ENCODE data around the gene PCMT1. TPM values are rescaled to one million over a fixed set of nuclear protein-coding genes. Genes with fewer than 3 reads are reported as not detected.

PCMT1 gene
- total and polyA plus RNA-seq, 4 donors = 48.4 to 72.1 (median 53.9) TPM

DNA sequence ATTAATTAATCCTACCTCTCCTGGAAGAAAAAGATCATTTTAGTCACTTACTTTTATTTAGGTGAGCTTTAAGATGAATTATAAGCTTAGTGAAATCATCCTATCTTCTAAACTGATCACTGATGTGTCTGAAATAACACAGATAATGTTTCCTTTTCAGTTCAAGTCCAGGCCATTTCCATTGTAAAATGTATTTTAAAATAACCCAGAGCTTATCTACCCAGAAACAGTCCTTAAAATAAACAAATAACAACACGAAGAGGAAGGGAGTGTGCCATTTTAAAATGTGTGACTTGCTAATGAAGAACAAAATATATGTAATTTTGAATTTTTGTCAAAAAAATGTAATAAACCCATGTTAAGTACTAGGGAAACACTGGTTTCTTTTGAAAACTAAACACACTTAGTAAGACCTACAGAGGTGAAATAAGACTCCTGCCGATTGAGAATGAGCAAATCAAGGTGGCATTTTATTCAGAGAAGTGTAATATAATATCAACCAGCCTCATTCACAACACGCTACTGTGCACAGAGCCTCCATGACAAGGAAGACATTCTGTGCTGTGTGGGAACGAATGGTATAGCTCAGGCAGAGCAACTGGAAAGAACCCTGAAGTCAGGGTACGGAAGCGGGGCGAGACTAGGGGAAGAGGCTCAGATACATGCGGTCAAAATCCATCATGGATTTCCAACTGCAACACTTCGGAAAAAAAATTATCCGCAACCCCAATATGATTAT is 106.9 kb downstream of the PCMT1 start:
- ATAC-seq (ENCODE audit: low FRiP score) = no peak
- 92 to 94% methylated on average over 10 of the region's 10 CpGs for WGBS, 2 donors
- no peak overlapping the region for H3K27ac ChIP-seq (ENCODE audit: low read depth in 1 of 2, low read length in 2 of 2)
- intact Hi-C loops (cut with DNase I) = no loop called here
- H3K4me3 ChIP-seq (ENCODE audit: low read length in 2 of 2) = no peak overlapping the region
- H3K4me1 ChIP-seq (ENCODE audit: control insufficient read depth in 1 of 2, insufficient read depth in 2 of 2, low read length in 2 of 2) = no peaks in the 10 kb centered on the region
- no peaks in the 10 kb centered on the region for H3K27me3 ChIP-seq (ENCODE audit: control insufficient read depth in 1 of 2, insufficient read depth in 2 of 2, low read length in 1 of 2)
- no peaks in the 10 kb centered on the region for H3K9me3 ChIP-seq (ENCODE audit: control insufficient read depth, low read length)
- no peak for DNase-seq
- no peaks in the 10 kb centered on the region for H3K36me3 ChIP-seq (ENCODE audit: control insufficient read depth in 1 of 2, insufficient read depth in 2 of 2, low read length in 1 of 2)

DNA sequence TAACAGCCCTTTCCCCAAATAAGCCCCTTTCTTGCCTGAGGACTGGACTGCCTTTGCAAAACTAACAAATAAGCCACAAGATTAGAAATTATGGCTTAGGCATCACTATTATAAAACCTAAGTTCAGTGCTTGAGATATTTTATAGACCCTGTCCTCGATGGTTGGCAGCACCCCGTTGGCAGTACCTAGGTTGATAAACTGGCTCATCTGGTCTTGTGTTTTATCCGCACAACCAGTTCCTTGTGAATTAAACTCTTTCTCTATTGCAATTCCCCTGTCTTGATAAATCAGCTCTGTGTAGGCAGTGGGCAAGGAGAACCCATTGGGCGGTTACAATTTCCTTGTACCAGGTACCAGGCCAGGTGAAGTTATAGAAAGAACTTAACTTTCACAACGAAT is 108.0 kb downstream of the PCMT1 start:
- no peak overlapping the region for H3K4me3 ChIP-seq (ENCODE audit: low read length in 2 of 2)
- ATAC-seq (ENCODE audit: low FRiP score) = no peak
- H3K4me1 ChIP-seq (ENCODE audit: control insufficient read depth in 1 of 2, insufficient read depth in 2 of 2, low read length in 2 of 2) = no peaks in the 10 kb centered on the region
- no peaks in the 10 kb centered on the region for H3K27me3 ChIP-seq (ENCODE audit: control insufficient read depth in 1 of 2, insufficient read depth in 2 of 2, low read length in 1 of 2)
- intact Hi-C loops (cut with DNase I) = no loop called here
- H3K27ac ChIP-seq (ENCODE audit: low read depth in 1 of 2, low read length in 2 of 2) = no peak overlapping the region
- H3K9me3 ChIP-seq (ENCODE audit: control insufficient read depth, low read length) = no peaks in the 10 kb centered on the region
- WGBS, 2 donors = 97% methylated on average over 5 of the region's 5 CpGs
- DNase-seq = no peak
- no peaks in the 10 kb centered on the region for H3K36me3 ChIP-seq (ENCODE audit: control insufficient read depth in 1 of 2, insufficient read depth in 2 of 2, low read length in 1 of 2)

DNA sequence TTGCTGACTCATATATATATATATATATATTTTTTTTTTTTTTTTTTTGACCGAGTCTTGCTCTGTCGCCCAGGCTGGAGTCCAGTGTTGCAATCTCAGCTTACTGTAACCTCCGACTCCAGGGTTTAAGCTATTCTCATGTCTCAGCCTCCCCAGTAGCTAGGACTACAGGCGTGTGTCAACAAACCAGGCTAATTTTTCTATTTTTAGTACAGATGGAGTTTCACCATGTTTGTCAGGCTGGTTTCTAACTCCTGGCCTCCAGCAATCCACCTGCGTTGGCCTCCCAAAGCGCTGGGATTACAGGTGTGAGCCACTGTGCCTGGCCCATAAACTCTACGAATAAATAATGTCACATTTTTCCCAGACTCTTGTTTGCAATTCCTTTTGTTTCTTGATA is 109.8 kb downstream of the PCMT1 start:
- ATAC-seq (ENCODE audit: low FRiP score) = no peak
- Histone ChIP-seq H3K27ac (ENCODE audit: low read depth in 1 of 2, low read length in 2 of 2) (no peak overlapping the region), H3K27me3 (ENCODE audit: control insufficient read depth in 1 of 2, insufficient read depth in 2 of 2, low read length in 1 of 2) (no peaks in the 10 kb centered on the region), H3K36me3 (ENCODE audit: control insufficient read depth in 1 of 2, insufficient read depth in 2 of 2, low read length in 1 of 2) (no peaks in the 10 kb centered on the region), H3K9me3 (ENCODE audit: control insufficient read depth, low read length) (no peaks in the 10 kb centered on the region), H3K4me1 (ENCODE audit: control insufficient read depth in 1 of 2, insufficient read depth in 2 of 2, low read length in 2 of 2) (no peaks in the 10 kb centered on the region), H3K4me3 (ENCODE audit: low read length in 2 of 2) (no peak overlapping the region)
- no peak for DNase-seq
- intact Hi-C loops (cut with DNase I) = no loop called here
- WGBS, 2 donors = 88 to 97% methylated on average over 7 of the region's 7 CpGs

DNA sequence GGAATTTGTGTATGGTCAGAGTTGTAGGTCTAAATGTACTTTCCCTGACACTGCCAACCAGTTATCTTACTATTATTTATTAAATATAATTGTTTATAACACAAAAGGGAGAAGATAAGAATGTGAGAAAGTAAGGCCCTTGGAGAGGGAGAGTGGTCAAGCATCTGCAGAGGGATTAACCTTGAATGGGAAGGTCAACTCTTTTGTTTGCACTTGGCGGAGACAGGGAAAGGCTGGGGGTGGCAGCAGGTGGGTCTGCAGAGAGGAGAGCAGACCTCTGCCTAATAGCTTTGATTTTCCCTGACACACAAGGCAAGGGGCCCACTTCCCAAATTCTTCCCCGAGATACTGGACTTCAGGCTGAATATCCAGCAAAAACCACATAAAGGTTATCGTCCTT is 110.4 kb downstream of the PCMT1 start:
- Histone ChIP-seq H3K36me3 (ENCODE audit: control insufficient read depth in 1 of 2, insufficient read depth in 2 of 2, low read length in 1 of 2) (no peaks in the 10 kb centered on the region), H3K27ac (ENCODE audit: low read depth in 1 of 2, low read length in 2 of 2) (no peak overlapping the region), H3K4me3 (ENCODE audit: low read length in 2 of 2) (no peak overlapping the region), H3K27me3 (ENCODE audit: control insufficient read depth in 1 of 2, insufficient read depth in 2 of 2, low read length in 1 of 2) (no peaks in the 10 kb centered on the region), H3K4me1 (ENCODE audit: control insufficient read depth in 1 of 2, insufficient read depth in 2 of 2, low read length in 2 of 2) (no peaks in the 10 kb centered on the region), H3K9me3 (ENCODE audit: control insufficient read depth, low read length) (no peaks in the 10 kb centered on the region)
- ATAC-seq (ENCODE audit: low FRiP score) (no peak), DNase-seq (no peak)
- 96 to 98% methylated on average over 3 of the region's 3 CpGs for WGBS, 2 donors
- intact Hi-C loops (cut with DNase I) = loop anchor here in 1 of 2 donors (10.0 kb wide), 1 partner anchor 115 kb away; the partner anchor contains the start of genes NUP43 and PCMT1

DNA sequence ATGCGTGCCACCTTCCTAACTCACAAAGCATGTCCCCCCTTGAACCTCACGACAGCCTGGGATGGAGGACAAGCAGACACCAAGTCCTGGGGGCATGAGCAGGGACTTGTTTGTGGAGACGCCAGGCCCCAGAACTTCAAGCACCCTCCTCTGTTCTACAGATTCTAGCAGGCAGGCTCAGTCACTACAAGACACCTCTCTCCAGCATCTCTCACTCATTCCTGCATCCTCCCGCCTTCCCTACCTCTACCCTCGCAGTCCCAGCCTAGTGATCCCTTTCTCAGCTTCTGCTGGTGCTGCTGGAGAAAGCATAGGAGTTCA is 110.9 kb downstream of the PCMT1 start:
- intact Hi-C loops (cut with DNase I) = loop anchor here in 1 of 2 donors (10.0 kb wide), 1 partner anchor 116 kb away; the partner anchor contains the start of genes NUP43 and PCMT1
- Histone ChIP-seq H3K9me3 (ENCODE audit: control insufficient read depth, low read length) (no peaks in the 10 kb centered on the region), H3K27ac (ENCODE audit: low read depth in 1 of 2, low read length in 2 of 2) (no peak overlapping the region), H3K4me1 (ENCODE audit: control insufficient read depth in 1 of 2, insufficient read depth in 2 of 2, low read length in 2 of 2) (no peaks in the 10 kb centered on the region), H3K36me3 (ENCODE audit: control insufficient read depth in 1 of 2, insufficient read depth in 2 of 2, low read length in 1 of 2) (no peaks in the 10 kb centered on the region), H3K4me3 (ENCODE audit: low read length in 2 of 2) (no peak overlapping the region), H3K27me3 (ENCODE audit: control insufficient read depth in 1 of 2, insufficient read depth in 2 of 2, low read length in 1 of 2) (no peaks in the 10 kb centered on the region)
- no peak for DNase-seq
- no peak for ATAC-seq (ENCODE audit: low FRiP score)
- WGBS, 2 donors = 95 to 99% methylated on average over 5 of the region's 5 CpGs

Other genes with a start within 250 kb of the PCMT1 start
- gene PPIL4, start 203.7 kb upstream of the PCMT1 start, total RNA-seq = 10 to 100 TPM; 30.7 to 34.4 TPM
- 10 to 100 TPM; 15.7 to 18.5 TPM for gene PPIL4, start 203.7 kb upstream of the PCMT1 start, polyA plus RNA-seq
- gene GINM1, start 183.4 kb upstream of the PCMT1 start, total RNA-seq = 10 to 100 TPM; 67.2 to 68.1 TPM
- gene GINM1, start 183.4 kb upstream of the PCMT1 start, polyA plus RNA-seq = 10 to 100 TPM; 43.2 to 87.6 TPM
- 10 to 100 TPM; 15.9 to 18.5 TPM for gene KATNA1, start 101.0 kb upstream of the PCMT1 start, total RNA-seq
- gene KATNA1, start 101.0 kb upstream of the PCMT1 start, polyA plus RNA-seq = 10 to 100 TPM; 16.4 to 19.8 TPM
- gene LATS1, start 31.6 kb upstream of the PCMT1 start, total RNA-seq = 10 to 100 TPM; 31.5 to 39.2 TPM
- 1 to 10 TPM; 5.4 to 7.0 TPM for gene LATS1, start 31.6 kb upstream of the PCMT1 start, polyA plus RNA-seq
- 10 to 100 TPM; 28.6 to 32.1 TPM for gene NUP43, start 3.2 kb upstream of the PCMT1 start, total RNA-seq
- gene NUP43, start 3.2 kb upstream of the PCMT1 start, polyA plus RNA-seq = 10 to 100 TPM in 1 of 2 donors, 1 to 10 TPM in 1; 3.6 to 10.6 TPM
- 10 to 100 TPM; 24.4 to 35.3 TPM for gene LRP11, start 114.6 kb downstream of the PCMT1 start, total RNA-seq
- gene LRP11, start 114.6 kb downstream of the PCMT1 start, polyA plus RNA-seq = 10 to 100 TPM in 1 of 2 donors, under 1 TPM in 1; 0.63 to 13.3 TPM
- gene RAET1E, start 148.4 kb downstream of the PCMT1 start, total RNA-seq = under 1 TPM; 0.18 to 0.65 TPM
- gene RAET1E, start 148.4 kb downstream of the PCMT1 start, polyA plus RNA-seq = 1 to 10 TPM in 1 of 2 donors, not detected in 1; 1.7 TPM
- gene RAET1G, start 173.4 kb downstream of the PCMT1 start, total RNA-seq = under 1 TPM in 1 of 2 donors, not detected in 1; 0.99 TPM
- under 1 TPM in 1 of 2 donors, not detected in 1; 0.64 TPM for gene RAET1G, start 173.4 kb downstream of the PCMT1 start, polyA plus RNA-seq
- gene ULBP2, start 192.3 kb downstream of the PCMT1 start, total RNA-seq = under 1 TPM; 0.66 to 0.68 TPM
- gene ULBP2, start 192.3 kb downstream of the PCMT1 start, polyA plus RNA-seq = under 1 TPM in 1 of 2 donors, not detected in 1; 0.36 TPM
- gene ULBP1, start 214.2 kb downstream of the PCMT1 start, total RNA-seq = under 1 TPM in 1 of 2 donors, not detected in 1; 0.13 TPM
- gene ULBP1, start 214.2 kb downstream of the PCMT1 start, polyA plus RNA-seq = under 1 TPM in 1 of 2 donors, not detected in 1; 0.38 TPM

All from aorta (tissue), 5 donors.